HEK293T (cell line): ENCODE results near the gene PERCC1.

Experiments
- ARNT ChIP-seq: fragments of 450-650 bp; IDR thresholded peaks from 2 replicates; pipeline ENCODE4 v1.6.1; 2017; ENCODE audit warnings: mild to moderate bottlenecking
- FOXA1 ChIP-seq: fragments of 450-650 bp; IDR thresholded peaks from 2 replicates; pipeline ENCODE4 v1.6.1; 2016; ENCODE audit warnings: mild to moderate bottlenecking
- FOXK2 ChIP-seq: fragments of 450-650 bp; IDR thresholded peaks from 2 replicates; pipeline ENCODE4 v1.6.1; 2016; ENCODE audit warnings: mild to moderate bottlenecking
- FOXM1 ChIP-seq: fragments of 450-650 bp; IDR thresholded peaks from 2 replicates; pipeline ENCODE4 v1.6.1; 2017; ENCODE audit warnings: mild to moderate bottlenecking, borderline replicate concordance
- HDGF ChIP-seq: fragments of 450-650 bp; IDR thresholded peaks from 2 replicates; pipeline ENCODE4 v1.6.1; 2017; ENCODE audit warnings: antibody characterized with exemption, borderline replicate concordance
- LEF1 ChIP-seq: fragments of 450-650 bp; IDR thresholded peaks from 2 replicates; pipeline ENCODE4 v1.6.1; 2017; ENCODE audit warnings: mild to moderate bottlenecking, borderline replicate concordance
- NFRKB ChIP-seq: fragments of 450-650 bp; IDR thresholded peaks from 2 replicates; pipeline ENCODE4 v1.6.1; 2016; ENCODE audit warnings: mild to moderate bottlenecking, moderate library complexity
- SP1 ChIP-seq: fragments of 450-650 bp; IDR thresholded peaks from 2 replicates; pipeline ENCODE4 v1.6.1; 2017
- TARDBP ChIP-seq: fragments of 450-650 bp; IDR thresholded peaks from 2 replicates; pipeline ENCODE4 v1.6.1; 2016
- ZNF384 ChIP-seq: fragments of 450-650 bp; IDR thresholded peaks from 2 replicates; pipeline ENCODE4 v1.6.1; 2016
- TF ChIP-seq, protein P1 (sequence below): fragments of 450-650 bp; IDR thresholded peaks from 2 replicates; pipeline ENCODE4 v1.6.1; 2016

- TF ChIP-seq FOXK2 = no peak
- no peak for TF ChIP-seq SP1
- TF ChIP-seq ARNT = no peak
- no peak for TF ChIP-seq ZNF384
- no peak for TF ChIP-seq LEF1
- no peak for TF ChIP-seq FOXM1
- no peak for TF ChIP-seq TARDBP
- TF ChIP-seq, protein P1, sequence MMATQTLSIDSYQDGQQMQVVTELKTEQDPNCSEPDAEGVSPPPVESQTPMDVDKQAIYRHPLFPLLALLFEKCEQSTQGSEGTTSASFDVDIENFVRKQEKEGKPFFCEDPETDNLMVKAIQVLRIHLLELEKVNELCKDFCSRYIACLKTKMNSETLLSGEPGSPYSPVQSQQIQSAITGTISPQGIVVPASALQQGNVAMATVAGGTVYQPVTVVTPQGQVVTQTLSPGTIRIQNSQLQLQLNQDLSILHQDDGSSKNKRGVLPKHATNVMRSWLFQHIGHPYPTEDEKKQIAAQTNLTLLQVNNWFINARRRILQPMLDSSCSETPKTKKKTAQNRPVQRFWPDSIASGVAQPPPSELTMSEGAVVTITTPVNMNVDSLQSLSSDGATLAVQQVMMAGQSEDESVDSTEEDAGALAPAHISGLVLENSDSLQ = no peak
- no peak for TF ChIP-seq NFRKB
- TF ChIP-seq HDGF = no peak
- no peak for TF ChIP-seq FOXA1
These were observed 10.5 kb downstream of the PERCC1 start for GRCh38 chr16:1441391-1441829.
